GM12875 (cell line): ENCODE data around the gene TNNI2.

ENCODE experiments used
- H3K4me3 ChIP-seq: one replicate; pipeline ENCODE4 v1.5.1; 2011; ENCODE audit warnings: low read depth, low read length, control low read depth
- TF ChIP-seq, protein P1 (sequence below): IDR thresholded peaks from 2 replicates; pipeline ENCODE4 v1.5.1; 2011; ENCODE audit warnings: low read depth, mild to moderate bottlenecking, control low read depth, inconsistent platforms, low read length, moderate library complexity, borderline replicate concordance; ENCODE audit not compliant: insufficient read depth

TNNI2 gene

DNA sequence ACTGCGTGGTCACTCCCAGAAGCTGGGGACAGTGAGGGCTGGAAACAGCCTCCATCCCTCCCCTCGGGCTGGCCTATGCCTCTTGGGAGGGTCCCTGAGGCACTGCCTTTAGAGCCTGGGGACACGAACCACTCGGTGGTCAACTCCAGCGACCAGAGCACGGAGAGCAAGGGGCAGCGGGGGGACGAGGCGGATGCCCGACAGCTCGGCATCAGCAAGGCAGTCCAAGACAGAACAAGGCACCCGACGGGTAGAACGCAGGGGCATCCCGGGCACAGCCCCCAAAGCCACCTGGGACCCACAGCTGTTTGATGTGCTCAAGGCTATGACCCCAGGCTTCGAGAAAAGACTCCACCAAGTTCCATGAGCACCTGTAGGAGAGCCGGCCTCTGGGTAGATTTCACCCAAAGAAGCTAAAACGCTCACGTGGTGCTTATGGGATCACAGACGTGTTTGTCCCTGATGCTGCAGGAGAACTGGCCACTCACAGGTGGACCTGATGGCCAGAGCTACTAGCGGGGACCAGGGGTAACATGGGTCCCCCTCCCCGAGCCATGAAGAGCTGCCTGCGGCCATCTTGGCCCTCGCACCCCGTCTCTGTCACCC lies 13.6 kb downstream of the TNNI2 start:
- peak overlapping the region; percentile 37 for H3K4me3 ChIP-seq
- TF ChIP-seq, protein P1, sequence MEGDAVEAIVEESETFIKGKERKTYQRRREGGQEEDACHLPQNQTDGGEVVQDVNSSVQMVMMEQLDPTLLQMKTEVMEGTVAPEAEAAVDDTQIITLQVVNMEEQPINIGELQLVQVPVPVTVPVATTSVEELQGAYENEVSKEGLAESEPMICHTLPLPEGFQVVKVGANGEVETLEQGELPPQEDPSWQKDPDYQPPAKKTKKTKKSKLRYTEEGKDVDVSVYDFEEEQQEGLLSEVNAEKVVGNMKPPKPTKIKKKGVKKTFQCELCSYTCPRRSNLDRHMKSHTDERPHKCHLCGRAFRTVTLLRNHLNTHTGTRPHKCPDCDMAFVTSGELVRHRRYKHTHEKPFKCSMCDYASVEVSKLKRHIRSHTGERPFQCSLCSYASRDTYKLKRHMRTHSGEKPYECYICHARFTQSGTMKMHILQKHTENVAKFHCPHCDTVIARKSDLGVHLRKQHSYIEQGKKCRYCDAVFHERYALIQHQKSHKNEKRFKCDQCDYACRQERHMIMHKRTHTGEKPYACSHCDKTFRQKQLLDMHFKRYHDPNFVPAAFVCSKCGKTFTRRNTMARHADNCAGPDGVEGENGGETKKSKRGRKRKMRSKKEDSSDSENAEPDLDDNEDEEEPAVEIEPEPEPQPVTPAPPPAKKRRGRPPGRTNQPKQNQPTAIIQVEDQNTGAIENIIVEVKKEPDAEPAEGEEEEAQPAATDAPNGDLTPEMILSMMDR: no peak

DNA sequence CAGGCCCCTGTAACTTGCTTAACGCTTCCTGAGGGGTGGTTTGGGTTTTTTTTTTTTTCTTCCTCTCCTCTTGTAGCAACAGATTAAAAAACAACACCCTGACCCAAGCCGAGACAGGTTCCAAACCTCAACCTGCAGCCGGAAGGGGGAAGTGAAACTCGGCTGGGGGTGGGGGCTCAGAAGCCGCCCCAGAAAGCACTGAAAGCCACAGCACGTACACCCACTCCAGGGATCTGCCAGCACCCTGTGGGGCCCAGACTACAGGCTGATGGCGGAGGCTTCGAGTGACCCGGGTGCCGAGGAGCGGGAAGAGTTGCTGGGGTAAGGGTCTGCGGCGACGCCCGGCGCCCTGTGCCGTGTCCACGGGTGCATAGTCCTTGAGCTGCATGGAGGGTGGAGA lies 14.1 kb downstream of the TNNI2 start, which contains the start of gene LSP1:
LSP1 (plus strand) TSS at position 208 of the 400 bp plus-strand sequence; CDS start at position 269, 61 bp downstream.
- H3K4me3 ChIP-seq: peak within 1 kb of the TSS; percentile 96
- TF ChIP-seq, protein P1: no peak

DNA sequence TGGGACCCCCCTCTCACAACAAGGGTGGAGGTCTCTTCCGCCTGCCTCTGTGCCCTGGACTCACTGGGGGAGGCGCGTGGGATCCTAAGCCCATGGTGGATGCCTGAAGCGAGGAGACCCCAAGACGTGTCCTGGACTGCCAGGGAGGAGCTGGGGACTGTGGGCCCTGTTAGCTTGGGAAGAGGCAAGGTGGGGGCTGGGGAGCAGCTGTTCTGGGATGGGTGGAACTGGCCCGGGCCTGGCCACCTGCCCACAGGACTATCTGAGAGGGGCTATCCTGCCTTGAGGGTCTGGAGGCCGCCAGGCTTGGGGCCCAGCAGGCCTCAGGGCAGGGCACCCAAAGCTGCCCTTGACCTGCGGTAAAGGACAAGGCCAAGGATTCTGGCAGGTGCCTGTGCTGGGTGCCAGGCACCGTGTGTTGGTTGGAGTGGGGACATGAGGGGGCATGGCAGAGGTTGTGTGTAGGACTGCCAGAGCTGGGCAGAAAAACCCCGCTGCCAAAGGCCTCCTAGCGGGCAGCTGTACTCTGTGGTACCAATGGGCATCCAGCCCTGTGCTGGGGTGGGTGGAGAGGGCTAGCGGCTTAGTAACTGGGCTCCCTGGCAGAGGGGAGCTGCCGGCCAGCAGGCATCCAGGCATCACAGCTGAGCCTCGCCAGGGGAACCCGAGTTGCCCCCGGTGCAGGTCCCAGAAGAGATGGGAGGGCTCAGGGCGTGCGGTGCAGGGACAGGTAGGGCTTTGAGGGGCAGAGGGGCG lies 14.8 kb downstream of the TNNI2 start:
- TF ChIP-seq, protein P1: no peak
- peak overlapping the region; percentile 96 for H3K4me3 ChIP-seq

DNA sequence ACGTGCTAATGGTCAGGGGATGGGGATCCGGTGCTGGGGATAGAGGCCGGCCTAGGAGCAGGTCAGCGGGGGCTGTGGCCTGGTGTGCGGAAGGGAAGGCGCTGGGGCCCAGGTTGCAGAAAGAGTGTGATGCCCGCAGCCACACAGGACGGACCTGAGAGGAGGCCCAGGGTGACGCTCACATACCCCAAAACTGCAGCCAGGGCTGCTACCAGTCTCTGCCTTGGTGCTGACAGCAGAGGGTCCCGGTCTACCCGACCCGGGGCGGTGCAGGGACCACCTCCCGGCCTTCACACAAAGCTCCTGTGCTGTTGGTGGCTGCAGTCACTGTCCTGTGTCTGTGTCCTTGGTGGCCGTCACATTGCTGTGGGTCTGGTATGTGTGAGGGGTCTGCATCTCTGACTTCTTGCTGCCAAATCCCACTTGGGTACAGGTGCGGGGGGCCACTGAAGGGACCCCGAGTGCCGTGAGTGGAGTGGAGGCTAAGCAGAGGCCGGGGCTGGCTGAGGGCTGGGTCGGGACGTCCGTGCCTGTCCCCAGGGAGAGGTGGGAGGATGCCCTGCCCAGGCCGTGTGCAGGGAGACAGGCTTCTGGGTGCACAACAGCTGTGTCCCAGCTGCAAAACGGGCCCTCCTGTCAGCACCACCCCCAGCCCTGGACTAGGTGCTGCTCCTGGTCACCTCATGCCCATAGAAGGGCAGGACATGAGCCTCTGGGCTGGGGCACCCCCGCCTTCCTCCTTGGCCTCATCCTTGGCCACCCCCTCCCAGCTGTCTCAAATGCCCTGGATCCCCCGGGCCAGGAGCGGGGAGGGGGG lies 15.6 kb downstream of the TNNI2 start:
- TF ChIP-seq, protein P1: no peak
- H3K4me3 ChIP-seq: peak overlapping the region; percentile 96

DNA sequence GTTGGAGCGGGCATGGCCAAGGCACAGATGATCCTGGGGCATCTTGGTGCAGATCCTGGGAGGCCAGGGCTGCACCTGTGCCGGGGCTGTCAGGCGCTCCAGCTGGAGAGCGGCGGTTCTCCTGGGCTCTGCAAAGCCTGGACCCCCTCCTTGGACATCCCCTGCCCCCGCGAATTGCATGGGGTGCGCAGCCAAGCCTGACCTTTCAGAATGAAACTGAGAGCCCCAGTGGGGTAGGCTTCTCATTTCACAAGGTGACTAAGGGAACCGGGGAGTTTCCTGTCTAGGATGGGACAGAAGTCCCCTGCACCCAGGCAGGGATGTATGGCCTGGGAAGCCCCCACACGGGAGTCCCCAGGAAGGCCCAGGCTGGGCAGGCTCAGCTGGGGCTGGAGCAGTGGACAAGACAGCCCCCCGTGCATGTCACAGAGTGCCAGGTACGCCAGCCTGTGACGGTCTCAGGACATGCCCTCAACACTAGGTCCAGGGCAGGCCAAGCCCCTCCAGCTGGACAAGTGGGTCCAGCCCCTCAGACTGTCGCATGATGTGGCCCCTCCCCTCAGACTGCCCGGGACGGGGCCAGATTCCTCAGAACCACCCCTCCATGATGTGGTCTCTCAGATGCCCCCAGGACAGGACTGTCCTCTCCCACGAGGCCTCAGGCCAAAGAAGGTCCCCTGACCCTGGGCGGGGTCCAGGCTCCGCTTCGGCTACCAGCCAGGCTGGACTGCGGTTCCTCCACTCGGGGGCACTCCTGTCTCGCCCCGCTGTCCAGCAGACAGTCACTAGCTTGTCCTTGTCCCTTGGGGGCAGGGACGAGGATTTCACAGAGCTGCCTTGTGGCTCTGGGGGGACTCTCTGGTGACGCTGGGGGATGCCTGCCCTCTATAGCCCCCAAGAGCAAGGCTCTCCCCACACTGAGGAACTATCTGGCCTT lies 16.4 kb downstream of the TNNI2 start:
- peak overlapping the region; percentile 96 for H3K4me3 ChIP-seq
- TF ChIP-seq, protein P1: no peak

DNA sequence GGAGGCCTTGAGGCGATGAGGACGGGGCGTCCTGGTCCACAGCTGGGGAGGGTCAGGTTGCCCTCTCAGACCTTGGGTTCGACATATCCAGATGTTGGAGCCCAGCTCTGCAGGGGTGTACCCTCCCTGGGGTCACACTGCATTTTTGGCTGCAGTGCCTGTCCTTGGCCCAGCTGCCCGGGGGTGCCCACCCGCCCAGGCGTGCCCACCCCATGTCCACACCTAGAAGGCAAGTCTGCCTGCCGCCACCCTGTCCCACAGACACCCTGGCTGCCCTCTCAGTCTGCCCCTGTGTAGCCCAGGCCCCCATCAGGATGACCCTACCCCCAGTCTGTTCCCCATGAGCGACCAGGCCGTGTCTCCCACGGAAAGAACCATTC lies 17.1 kb downstream of the TNNI2 start:
- peak overlapping the region; percentile 96 for H3K4me3 ChIP-seq
- TF ChIP-seq, protein P1: no peak
